Measurements from ENCODE around the gene EBPL. TPM values are rescaled to one million over a fixed set of nuclear protein-coding genes. Genes with fewer than 3 reads are reported as not detected.

The EBPL gene
- total and polyA plus RNA-seq, 8 donors: 36.5 to 307 (median 65.1) TPM

- TF ChIP-seq EP300 (IDR thresholded peaks at IDR 0.05) (no peak), POLR2AphosphoS5 (IDR thresholded peaks at IDR 0.05) (no peak), POLR2A (IDR thresholded peaks at IDR 0.05) (no peak)
- TF ChIP-seq, protein P1, sequence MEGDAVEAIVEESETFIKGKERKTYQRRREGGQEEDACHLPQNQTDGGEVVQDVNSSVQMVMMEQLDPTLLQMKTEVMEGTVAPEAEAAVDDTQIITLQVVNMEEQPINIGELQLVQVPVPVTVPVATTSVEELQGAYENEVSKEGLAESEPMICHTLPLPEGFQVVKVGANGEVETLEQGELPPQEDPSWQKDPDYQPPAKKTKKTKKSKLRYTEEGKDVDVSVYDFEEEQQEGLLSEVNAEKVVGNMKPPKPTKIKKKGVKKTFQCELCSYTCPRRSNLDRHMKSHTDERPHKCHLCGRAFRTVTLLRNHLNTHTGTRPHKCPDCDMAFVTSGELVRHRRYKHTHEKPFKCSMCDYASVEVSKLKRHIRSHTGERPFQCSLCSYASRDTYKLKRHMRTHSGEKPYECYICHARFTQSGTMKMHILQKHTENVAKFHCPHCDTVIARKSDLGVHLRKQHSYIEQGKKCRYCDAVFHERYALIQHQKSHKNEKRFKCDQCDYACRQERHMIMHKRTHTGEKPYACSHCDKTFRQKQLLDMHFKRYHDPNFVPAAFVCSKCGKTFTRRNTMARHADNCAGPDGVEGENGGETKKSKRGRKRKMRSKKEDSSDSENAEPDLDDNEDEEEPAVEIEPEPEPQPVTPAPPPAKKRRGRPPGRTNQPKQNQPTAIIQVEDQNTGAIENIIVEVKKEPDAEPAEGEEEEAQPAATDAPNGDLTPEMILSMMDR (IDR thresholded peaks at IDR 0.05): no peak
- 70 to 86% (median 79%) methylated on average over 4 of the region's 4 CpGs for WGBS, 5 donors
- H3K9me3 ChIP-seq: no peaks in the 10 kb centered on the region
- intact Hi-C loops (cut with DNase I; ENCODE audit: low total_unique reads): no loop called here
- no peak overlapping the region for H3K4me3 ChIP-seq
- no peak for DNase-seq
- H3K36me3 ChIP-seq: no peaks in the 10 kb centered on the region
- H3K27ac ChIP-seq: no peak overlapping the region
- no peaks in the 10 kb centered on the region for H3K27me3 ChIP-seq
- H3K4me1 ChIP-seq: peaks cover 0 to 15% (median 3%) of the 10 kb centered on the region in 4 donors
These were observed 57.6 kb downstream of the EBPL start for GRCh38 chr13:49633710-49634109.

- H3K27me3 ChIP-seq: no peaks in the 10 kb centered on the region
- H3K4me3 ChIP-seq: no peak overlapping the region
- peaks cover 0 to 20% (median 3%) of the 10 kb centered on the region in 4 donors for H3K4me1 ChIP-seq
- intact Hi-C loops (cut with DNase I; ENCODE audit: low total_unique reads): no loop called here
- H3K9me3 ChIP-seq: no peaks in the 10 kb centered on the region
- WGBS, 5 donors: 87 to 95% (median 90%) methylated on average over 5 of the region's 5 CpGs
- no peak for DNase-seq
- no peak overlapping the region for H3K27ac ChIP-seq
- no peak for TF ChIP-seq POLR2A (IDR thresholded peaks at IDR 0.05)
- TF ChIP-seq, protein P1 (IDR thresholded peaks at IDR 0.05): no peak
- no peak for TF ChIP-seq EP300 (IDR thresholded peaks at IDR 0.05)
- no peak for TF ChIP-seq POLR2AphosphoS5 (IDR thresholded peaks at IDR 0.05)
- no peaks in the 10 kb centered on the region for H3K36me3 ChIP-seq
These were observed 59.1 kb downstream of the EBPL start for GRCh38 chr13:49632156-49632555.

DNA sequence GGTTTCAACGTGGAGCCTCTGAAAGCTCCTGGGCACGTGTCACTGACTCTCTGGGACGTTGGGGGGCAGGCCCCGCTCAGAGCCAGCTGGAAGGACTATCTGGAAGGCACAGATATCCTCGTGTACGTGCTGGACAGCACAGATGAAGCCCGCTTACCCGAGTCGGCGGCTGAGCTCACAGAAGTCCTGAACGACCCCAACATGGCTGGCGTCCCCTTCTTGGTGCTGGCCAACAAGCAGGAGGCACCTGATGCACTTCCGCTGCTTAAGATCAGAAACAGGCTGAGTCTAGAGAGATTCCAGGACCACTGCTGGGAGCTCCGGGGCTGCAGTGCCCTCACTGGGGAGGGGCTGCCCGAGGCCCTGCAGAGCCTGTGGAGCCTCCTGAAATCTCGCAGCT, 60.7 kb downstream of the EBPL start:
- Histone ChIP-seq H3K27ac (no peak overlapping the region), H3K9me3 (no peaks in the 10 kb centered on the region), H3K4me3 (no peak overlapping the region), H3K36me3 (no peaks in the 10 kb centered on the region), H3K27me3 (no peaks in the 10 kb centered on the region), H3K4me1 (peaks cover 0 to 21% (median 3%) of the 10 kb centered on the region in 4 donors)
- TF ChIP-seq POLR2A (IDR thresholded peaks at IDR 0.05) (no peak), EP300 (IDR thresholded peaks at IDR 0.05) (no peak), POLR2AphosphoS5 (IDR thresholded peaks at IDR 0.05) (no peak)
- TF ChIP-seq, protein P1 (IDR thresholded peaks at IDR 0.05): no peak
- DNase-seq: no peak
- WGBS, 5 donors: 74 to 94% (median 90%) methylated on average over 8 to 16 of the region's 16 CpGs
- intact Hi-C loops (cut with DNase I; ENCODE audit: low total_unique reads): no loop called here

- peak overlapping the region in 1 of 4 donors; percentile 28 for H3K4me3 ChIP-seq
- H3K27ac ChIP-seq: peak overlapping the region in 1 of 5 donors; percentile 8
- no peaks in the 10 kb centered on the region for H3K36me3 ChIP-seq
- H3K4me1 ChIP-seq: peaks cover 0 to 26% (median 8%) of the 10 kb centered on the region in 4 donors
- no peaks in the 10 kb centered on the region for H3K9me3 ChIP-seq
- no peak for DNase-seq
- H3K27me3 ChIP-seq: no peaks in the 10 kb centered on the region
- no peak for TF ChIP-seq POLR2A (IDR thresholded peaks at IDR 0.05)
- TF ChIP-seq POLR2AphosphoS5 (IDR thresholded peaks at IDR 0.05): no peak
- TF ChIP-seq, protein P1 (IDR thresholded peaks at IDR 0.05): no peak
- TF ChIP-seq EP300 (IDR thresholded peaks at IDR 0.05): no peak
- intact Hi-C loops (cut with DNase I; ENCODE audit: low total_unique reads): no loop called here
- WGBS, 5 donors: 75 to 87% (median 81%) methylated on average over 4 of the region's 4 CpGs
These were observed 61.3 kb downstream of the EBPL start for GRCh38 chr13:49629947-49630346.
